Measurements from ENCODE around the gene AMELY.
"Not testable (repeated sequence)": the region's sequence is repeated elsewhere in the genome, so short reads cannot be mapped to it uniquely, and the experiment has no call there.

AMELY gene, protein sequence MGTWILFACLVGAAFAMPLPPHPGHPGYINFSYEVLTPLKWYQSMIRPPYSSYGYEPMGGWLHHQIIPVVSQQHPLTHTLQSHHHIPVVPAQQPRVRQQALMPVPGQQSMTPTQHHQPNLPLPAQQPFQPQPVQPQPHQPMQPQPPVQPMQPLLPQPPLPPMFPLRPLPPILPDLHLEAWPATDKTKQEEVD

DNA sequence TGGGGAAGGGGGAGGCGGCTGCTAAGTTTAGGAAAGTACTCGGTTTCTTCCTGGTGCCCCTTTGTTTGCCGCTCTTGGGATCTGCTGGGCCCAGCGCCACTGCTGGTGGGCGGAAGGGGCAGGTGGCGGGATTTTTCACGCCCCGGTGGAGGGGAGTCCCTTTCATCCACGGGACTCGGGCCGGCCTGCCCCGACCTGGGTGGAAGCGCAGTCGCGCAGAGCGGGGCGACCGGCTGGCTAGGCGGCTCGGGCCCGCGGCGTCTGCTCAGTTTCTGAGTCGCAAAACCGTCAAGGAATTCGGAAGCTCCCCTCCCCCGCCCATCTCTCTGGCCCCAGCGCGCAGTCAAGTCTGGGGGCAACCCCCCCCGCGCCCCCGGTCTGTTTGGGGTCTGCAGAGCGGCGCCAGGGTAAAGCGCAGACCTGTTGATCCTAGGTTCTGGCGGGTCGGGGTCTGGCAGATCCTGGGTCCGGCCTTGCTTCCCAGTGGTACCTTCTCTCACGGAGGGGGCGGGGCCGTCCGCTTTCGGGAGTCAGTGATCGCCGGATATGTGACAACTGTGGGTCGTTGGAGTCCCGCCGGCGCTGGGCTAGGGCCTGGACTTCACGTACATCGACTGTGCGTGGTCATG lies at the start of gene AMELY:
AMELY (minus strand) TSS at position 500 of the 629 bp plus-strand sequence. CDS start 39,144 bp downstream, outside the sequence.
- DNase-seq (ENCODE audit: low read depth): no peak

DNA sequence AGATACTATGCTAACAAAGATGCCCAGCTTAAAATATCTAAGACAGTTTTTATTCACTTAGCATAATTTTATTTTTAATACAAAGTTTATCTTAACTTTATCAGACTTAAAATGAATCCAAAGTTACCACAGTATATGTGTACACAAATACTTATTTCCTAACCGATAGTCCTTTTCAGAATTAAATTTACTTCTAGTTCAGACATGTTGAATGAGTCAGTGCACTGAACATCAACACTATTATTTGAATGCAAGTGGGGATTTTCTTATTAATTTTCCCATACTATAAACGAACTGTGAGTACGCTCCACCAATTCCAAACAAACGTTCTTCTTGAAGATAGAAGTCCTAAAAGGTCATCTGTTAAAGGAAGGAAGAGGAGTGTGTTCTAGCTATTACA lies 38.4 kb upstream of the AMELY start:
- no peak for DNase-seq (ENCODE audit: low read depth)

DNA sequence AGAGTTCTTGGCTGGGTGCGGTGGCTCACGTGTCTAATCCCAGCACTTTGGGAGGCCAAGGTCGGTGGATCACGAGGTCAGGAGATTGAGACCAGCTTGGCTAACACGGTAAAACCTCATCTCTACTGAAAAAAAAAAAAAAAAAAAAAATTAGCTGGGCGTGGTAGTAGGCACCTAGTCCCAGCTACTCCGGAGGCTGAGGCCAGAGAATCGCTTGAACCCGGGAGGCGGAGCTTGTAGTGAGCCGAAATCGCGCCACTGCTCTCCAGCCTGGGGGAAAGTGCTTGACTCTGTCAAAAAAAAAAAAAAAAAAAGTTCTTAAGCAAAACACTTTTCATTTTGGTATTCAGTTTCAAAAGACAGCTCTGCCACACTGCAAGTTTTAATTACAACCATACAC lies 36.8 kb upstream of the AMELY start:
- no peak for DNase-seq (ENCODE audit: low read depth)

DNA sequence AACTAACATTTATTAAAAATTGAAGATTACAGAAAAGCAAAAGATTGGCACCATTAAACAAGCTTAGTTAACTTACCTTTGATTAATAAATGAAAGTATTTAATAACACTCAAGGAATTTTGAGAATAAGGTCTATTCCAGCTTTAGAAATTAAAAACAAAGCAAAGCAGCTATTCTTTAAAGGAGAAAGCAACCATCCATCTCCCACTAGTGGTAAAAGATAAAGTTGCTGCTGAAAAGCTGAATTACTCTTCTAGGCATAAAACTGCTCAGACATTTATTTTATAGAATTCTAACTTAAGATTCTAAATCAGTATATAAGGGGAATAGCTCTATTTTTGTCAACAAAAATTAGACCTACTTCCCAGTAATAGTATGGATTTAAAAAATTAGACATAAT lies 36.1 kb upstream of the AMELY start:
- no peak for DNase-seq (ENCODE audit: low read depth)

DNA sequence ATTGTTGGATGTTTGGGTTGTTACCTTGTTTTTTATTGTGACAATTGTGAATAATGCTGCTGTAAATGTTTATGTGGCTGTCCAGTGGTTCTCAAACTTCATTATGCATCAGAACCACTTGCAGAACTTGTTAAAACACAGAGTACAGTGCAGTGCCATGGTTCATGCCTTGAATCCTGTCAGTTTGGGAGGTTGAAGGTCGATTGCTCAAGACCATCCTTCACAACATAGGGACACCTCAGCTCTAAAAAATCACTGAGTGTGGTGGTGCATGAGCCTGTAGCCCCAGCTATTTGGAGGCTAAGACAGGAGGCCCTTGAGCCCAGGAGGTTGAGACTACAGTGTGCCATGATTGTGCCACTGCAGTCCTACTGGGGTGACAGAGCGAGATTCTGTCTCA lies 23.9 kb upstream of the AMELY start:
- DNase-seq (ENCODE audit: low read depth): no peak

DNA sequence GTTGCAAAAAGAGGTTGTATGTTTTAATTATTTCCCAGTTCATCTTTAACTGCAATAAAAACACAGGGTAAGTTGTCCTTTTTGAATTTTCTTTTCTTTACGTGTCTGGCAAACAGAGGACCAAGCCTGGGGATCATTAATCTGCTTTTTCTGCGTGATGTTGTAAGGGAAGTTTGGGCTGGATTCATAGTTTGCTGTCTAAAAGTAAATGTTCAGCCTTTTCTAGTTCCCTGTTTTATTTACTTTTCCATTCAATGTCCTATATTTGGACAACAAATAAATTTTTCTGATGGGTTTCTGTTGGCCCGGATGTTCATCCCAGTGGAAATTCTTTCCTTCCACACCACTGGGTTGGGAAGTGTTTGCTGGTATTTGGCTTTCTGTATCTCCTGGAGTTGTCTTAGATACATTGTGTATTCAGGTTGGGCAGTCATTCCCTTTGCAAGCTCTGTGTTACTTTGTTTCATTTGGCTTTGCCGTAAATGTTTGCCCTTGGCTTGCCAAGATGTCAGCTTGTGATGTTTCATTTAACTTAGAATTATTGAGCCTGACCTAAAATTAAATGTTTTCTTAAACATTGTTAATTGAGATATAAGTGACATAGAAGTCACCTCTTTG lies 20.3 kb upstream of the AMELY start:
- DNase-seq (ENCODE audit: low read depth): no peak

DNA sequence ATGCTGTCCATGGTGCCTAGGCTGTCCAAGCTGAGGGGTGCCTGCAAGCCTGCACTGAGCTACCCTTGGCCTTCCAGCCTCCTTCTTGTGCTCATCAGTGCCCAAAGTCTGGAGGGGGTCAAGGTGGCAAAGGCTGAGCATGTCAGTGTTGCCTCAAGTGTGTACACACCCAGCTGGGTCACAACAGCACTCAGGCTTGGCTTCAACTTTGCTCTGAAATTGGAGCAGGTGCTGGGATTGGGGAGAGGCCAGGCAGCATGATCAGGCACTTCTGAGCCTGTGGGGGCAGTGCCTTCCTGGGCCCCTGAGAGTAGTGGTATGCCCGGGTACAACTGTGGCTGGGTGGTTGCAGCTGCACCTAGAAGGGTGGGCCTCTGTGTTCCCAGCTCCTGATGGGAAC lies 17.7 kb upstream of the AMELY start:
- DNase-seq (ENCODE audit: low read depth): no peak

DNA sequence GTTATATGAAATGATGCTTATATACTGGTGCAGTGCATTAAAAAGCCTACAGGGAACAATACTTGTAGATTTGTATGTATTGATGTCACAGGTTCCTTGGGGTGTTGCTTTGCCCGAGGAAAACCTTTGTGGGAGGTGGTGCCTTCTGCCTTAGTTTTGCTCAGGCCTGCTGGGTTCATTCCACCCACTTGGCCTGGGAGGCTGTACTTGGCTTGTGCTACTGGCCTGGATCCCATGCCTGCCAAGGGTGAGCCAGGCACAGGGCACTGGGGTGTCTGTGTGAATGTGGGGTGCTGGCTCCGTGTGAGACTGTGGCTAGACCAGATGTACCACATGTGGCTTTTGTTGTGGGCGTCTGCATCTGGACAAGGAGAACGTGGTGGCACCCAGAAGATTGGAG lies 16.7 kb upstream of the AMELY start:
- DNase-seq (ENCODE audit: low read depth): no peak

DNA sequence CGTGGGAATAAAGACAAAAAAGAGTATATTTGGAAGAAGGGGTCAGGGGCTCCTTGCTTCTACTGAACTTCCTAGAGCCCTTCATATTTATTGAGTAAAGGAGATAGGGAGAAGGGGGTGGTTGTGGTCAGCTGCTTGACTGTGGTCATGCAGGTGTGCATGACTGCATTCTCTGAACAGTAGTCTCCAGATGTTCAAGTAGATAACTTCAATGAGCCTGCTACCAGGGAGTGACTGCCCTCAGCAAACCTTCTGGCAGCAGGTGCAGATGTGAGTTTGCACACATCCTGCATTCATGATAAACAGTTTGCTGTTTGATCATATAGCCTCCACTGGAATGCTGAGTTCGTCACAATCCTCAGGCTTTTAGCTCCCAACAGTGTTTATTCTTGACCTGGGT lies 9.5 kb upstream of the AMELY start:
- no peak for DNase-seq (ENCODE audit: low read depth)

DNA sequence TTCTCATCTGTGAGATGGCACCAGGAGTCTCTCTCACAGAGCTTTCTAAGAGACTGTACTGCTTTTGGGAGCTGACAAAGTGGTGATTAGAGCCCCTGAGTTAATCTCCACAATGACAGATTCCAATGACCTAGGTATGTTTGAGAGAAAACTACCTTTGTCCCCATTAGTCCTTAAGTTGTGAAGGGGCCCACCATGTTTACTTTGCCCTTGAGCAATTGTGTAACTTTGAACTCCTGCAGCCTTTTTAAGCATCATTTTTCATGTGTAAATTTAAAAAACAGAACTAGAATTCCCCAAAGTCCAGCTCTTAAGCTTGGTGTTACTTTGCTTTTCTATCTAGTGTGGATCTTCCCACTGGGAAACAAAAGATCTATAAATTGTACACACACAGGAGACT lies 1.8 kb upstream of the AMELY start:
- DNase-seq (ENCODE audit: low read depth): no peak

DNA sequence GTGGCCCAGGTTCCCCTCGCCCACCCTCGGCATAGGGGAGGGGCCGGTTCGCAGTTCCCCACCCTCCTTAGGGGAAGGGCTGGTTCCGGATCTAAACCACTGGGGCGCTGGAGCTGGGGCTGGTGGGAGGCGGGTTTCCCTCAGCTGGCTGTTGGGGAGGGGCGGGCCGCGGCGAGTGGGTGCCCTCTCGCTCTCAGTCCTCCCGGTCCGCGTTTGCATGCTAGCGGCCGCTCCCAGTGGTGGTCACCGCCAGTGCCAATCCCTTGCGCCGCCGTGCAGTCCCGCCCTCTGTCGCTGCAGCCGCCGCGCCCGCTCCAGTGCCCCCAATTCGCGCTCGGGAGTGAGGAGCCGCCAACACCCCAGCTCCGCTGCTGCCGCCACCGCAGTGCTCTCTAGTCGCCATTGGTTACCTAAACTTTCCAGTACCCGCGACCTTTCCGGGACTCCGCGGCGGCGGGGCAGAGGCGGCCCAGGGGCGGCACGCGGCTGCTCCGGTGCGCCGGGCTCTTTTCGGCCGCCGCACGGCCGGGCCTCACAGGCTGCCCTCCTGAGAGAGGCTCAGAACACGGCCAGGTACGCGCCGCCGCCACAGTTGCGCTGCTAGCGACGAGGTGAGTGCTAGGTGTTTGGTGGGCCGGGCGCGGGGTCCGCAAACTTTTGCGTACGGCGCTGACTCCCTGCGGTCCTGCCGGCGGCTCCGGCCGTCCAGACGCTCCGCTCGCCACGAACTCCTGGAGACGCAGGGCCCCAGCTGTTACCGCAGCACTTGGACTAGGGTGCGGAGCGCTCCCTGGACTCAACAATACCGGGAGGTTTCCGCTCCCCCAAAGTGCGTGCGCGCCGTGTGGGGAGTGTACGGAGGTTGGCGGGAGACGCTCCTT lies 940 bp downstream of the AMELY start, which contains the start of gene TBL1Y:
TBL1Y (plus strand) TSS at position 326 of the 881 bp plus-strand sequence. CDS start 114,388 bp downstream, outside the sequence.
- DNase-seq (ENCODE audit: low read depth): no peak

DNA sequence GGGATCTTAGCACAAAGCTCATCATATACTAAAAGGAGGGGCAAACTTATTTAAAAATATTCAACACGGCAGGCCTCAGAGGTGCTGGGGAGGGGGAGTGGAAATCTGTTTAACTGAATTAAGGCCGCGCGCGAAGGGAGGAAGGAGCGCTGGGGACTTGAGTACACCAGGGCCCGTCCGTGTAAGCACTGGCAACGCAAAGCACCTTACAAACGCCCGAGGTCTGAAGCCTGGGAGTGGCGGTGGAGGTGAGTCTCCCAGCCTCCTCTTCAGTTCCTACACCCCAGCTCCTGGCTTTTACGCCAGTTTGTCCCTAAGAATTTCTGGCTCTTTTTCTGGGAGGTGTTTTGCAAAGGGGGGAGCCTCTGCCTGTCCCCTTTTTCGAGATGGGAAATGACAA lies 1.7 kb downstream of the AMELY start:
- DNase-seq (ENCODE audit: low read depth): no peak

DNA sequence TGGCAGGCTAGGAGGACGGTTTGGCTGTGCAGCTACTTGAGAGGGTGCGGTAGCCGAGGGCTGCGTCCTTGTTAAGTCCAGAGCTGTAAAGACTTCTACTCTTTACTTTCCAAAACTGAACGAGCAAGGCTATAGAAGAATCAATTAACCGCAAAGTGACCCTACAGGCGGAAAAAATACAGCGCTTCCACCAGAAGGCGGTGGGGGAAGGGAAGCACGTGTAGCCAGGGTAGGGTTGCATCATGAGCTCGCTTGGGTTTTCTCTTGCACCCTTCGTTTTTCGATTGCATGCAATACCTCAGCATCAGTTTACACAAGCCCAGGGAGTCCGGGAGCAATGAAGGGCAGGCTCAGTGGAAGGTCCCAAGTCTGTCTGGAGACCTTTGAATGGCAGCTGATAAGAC lies 2.4 kb downstream of the AMELY start:
- no peak for DNase-seq (ENCODE audit: low read depth)

DNA sequence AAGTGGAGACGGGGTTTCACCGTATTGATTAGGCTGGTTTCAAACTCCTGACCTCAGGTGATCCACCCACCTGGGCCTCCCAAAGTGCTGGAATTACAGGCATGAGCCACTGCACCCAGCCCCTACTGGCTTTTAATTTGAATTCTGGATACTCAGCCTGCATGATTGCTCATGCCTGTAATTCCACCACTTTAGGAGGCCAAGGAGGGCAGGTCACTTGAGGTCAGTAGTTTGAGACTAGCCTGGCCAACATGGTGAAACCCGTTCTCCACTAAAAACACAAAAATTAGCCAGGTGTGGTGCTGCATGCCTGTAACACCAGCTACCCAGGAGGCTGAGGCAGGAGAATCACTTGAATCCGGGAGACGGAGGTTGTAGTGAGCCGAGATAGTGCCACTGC lies 3.5 kb downstream of the AMELY start:
- DNase-seq (ENCODE audit: low read depth): not testable (repeated sequence)

DNA sequence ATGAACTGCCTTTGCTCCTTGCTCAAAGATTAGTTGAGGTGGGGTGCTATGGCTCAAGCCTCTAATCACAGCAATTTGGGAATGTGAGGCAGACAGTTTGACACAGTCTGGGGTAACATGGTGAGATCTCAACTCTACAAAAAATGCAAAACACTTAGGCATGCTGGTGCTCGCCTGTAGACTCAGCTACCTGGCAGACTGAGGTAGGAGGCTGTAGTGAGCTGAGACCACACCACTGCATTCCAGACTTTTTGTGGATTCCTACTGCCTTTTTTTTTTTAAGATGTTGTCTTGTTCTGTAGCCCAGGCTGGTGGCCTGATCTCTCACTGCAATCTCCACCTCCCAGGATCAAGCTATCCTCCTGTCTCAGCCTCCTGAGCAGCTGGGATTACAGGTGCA lies 4.0 kb downstream of the AMELY start:
- no peak for DNase-seq (ENCODE audit: low read depth)

DNA sequence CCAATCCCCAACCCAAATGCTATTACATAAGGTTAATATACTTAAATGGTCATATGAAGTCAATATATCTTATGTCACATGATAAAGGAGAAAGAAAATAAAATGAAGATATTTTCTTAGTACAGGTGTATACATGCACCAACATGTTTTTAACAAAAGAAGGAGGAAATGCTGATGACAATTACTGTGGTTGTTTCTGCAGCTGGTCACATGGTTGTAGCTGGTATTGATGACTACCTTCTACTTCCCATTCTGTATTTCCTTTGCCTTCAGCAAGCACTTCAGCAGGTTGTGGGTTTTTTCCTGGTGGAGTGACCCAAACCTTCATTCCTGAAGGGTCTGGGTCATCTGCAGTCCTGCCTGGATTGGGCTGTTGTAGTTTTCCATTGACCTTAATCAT lies 9.4 kb downstream of the AMELY start:
- DNase-seq (ENCODE audit: low read depth): not testable (repeated sequence)

DNA sequence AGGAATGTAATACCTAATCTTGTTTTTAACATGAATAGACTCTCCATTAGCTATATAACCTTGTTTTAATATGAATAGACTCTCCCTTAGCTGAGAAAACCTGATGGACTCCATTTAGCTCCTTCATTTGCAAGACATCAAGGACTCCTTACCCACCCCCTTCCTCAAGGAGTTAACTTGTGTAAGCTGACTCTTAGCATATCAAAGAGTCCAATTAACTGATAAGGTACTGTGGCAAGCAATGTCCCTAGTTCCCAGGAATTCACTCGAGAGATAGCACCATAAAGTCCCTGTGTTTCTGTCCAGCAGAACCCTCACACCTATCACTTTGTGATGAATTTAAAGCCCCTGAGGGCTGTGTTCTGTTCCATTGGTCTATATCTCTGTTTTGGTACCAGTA lies 16.3 kb downstream of the AMELY start:
- DNase-seq (ENCODE audit: low read depth): no peak

DNA sequence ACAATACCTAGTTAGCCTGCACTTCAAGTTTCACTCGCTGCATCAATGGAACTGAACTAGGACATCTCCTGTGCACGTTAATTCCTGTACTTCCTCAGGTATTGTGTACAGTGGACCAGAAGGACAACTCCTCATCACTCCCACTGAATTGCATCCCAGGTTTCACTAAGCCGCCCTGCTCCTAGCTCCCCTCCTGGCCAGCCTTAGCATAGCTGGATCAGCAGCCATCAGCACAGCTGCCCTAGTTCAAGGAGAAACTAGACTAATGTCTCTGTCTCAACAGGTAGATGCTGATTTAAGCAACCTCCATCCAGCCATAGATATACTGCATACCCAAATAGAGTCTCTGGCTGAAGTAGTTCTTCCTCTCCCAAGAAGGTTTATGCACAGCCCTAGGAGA lies 17.1 kb downstream of the AMELY start:
- DNase-seq (ENCODE audit: low read depth): no peak

DNA sequence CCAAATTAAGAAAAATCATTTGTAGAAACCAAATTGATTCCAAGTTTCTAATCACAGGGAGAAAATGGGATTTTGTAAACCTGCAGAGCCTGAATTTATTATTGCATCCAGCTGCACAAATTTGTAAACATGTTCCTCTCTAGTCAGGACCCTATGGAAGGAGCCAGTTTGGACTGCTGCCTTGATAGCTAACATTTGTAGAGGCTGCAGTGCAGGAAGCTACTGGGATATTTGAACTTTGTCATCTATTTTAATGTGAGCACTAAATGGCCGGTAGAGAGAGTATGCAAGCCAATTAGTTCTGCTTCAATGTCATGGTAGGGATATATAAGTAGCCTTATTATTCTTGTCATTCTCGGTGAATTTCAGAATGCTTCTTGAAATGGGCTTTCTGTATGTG lies 62.2 kb downstream of the AMELY start:
- DNase-seq (ENCODE audit: low read depth): no peak

DNA sequence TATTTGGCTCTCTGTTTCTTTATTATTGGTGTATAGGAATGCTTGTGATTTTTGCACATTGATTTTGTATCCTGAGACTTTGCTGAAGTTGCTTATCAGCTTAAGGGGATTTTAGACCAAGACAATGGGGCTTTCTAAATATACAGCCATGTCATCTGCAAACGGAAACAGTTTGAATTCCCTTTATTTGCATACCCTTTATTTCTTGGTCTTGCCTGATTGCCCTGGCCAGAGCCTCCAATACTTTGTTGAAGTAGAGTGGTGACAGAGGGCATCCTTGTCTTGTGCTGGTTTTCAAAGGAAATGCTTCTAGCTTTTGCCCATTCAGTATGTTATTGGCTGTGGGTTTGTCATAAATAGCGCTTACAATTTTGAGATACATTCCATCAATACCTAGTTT lies 68.9 kb downstream of the AMELY start:
- not testable (repeated sequence) for DNase-seq (ENCODE audit: low read depth)

Data from activated T-helper 9 cell treated with anti-CD3 and anti-CD28 coated beads, Interleukin-2, amount 50 U/mL, for 16 hours (primary cell).